Activated CD8-positive, alpha-beta memory T cell treated with anti-CD3 and anti-CD28 coated beads for 1 hour (primary cell): ENCODE results near the gene FUT7.

Experiments used
- DNase-seq, 2 donors: peaks; one replicate each; pipeline ENCODE4 v3.0.0-alpha.2; 2020; ENCODE audit warnings: low read depth in 1 of 2; ENCODE audit errors: extremely low read depth in 1 of 2

FUT7 gene

GRCh38 chr9:137020771-137021567 lies 10.9 kb downstream of the FUT7 start:
- DNase-seq, result no peak

GRCh38 chr9:137019891-137020683 lies 11.8 kb downstream of the FUT7 start:
- no peak for DNase-seq

- no peak for DNase-seq
Observed at GRCh38 chr9:137018761-137019559, 12.9 kb downstream of the FUT7 start.

GRCh38 chr9:137017791-137018497 lies 13.9 kb downstream of the FUT7 start:
- DNase-seq, result no peak

- DNase-seq, result no peak
Observed at GRCh38 chr9:137017071-137017470, 14.8 kb downstream of the FUT7 start.

GRCh38 chr9:137016436-137016835 lies 15.5 kb downstream of the FUT7 start:
- DNase-seq, result no peak

- no peak for DNase-seq
Observed at GRCh38 chr9:137015976-137016375, 15.9 kb downstream of the FUT7 start.

- no peak for DNase-seq
Observed at GRCh38 chr9:137015540-137015930, 16.4 kb downstream of the FUT7 start.

GRCh38 chr9:137014776-137015539 lies 16.9 kb downstream of the FUT7 start:
- no peak for DNase-seq

- no peak for DNase-seq
Observed at GRCh38 chr9:137014166-137014565, 17.7 kb downstream of the FUT7 start.

GRCh38 chr9:137013571-137013940 lies 18.3 kb downstream of the FUT7 start:
- no peak for DNase-seq

- DNase-seq, result no peak
Observed at GRCh38 chr9:137012694-137013570, 19.0 kb downstream of the FUT7 start.

- no peak for DNase-seq
Observed at GRCh38 chr9:137011907-137012675, 19.8 kb downstream of the FUT7 start.

GRCh38 chr9:137011156-137011555 lies 20.7 kb downstream of the FUT7 start:
- no peak for DNase-seq

- DNase-seq, result no peak
Observed at GRCh38 chr9:137009938-137010732, 21.8 kb downstream of the FUT7 start.

- DNase-seq, result no peak
Observed at GRCh38 chr9:137009217-137009616, 22.7 kb downstream of the FUT7 start.

GRCh38 chr9:137008312-137008711 lies 23.6 kb downstream of the FUT7 start:
- no peak for DNase-seq
